Measurements from ENCODE around the gene MYL10.

Gene MYL10

DNA sequence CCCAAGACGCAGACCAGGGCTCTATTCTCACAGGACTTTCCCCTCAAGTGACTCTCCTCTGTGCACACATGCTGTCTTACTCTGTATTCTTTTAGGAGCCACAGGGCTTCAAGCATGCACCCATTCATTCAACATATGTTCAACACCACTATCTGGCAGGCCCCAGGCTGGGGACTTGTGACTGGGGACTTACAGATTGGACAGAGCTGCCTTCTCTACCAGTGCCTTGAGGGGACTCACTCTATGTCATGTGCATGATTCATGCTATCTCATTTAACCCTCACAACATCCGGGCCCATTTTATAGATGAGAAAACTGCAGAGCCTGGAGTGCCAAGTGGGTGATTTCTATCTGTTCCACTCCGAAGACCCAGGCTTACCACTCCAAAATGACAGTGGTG, 34.3 kb downstream of the MYL10 start:
- DNase-seq: no peak

- no peak for DNase-seq
Observed at GRCh38 chr7:101593556-101593955, 35.5 kb downstream of the MYL10 start.

DNA sequence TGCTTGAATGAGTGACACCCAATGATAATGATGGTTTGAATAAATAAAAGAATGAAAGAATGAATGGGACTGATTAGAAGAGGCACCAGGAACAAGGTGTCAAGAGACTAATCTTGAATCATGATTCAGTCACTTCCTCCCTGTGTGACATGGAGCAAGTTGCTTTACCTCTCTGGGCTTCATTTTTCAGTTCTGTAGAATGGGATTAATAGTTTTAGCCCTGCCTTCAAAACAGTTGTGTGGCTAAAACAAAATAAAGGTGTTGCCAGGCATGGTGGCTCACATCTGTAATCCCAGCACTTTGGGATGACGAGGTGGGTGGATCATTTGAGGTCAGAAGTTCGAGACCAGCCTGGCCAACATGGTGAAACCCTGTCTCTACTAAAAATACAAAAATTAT, 37.6 kb downstream of the MYL10 start:
- no peak for DNase-seq

- DNase-seq: no peak
Observed at GRCh38 chr7:101590663-101591435, 38.2 kb downstream of the MYL10 start.

DNA sequence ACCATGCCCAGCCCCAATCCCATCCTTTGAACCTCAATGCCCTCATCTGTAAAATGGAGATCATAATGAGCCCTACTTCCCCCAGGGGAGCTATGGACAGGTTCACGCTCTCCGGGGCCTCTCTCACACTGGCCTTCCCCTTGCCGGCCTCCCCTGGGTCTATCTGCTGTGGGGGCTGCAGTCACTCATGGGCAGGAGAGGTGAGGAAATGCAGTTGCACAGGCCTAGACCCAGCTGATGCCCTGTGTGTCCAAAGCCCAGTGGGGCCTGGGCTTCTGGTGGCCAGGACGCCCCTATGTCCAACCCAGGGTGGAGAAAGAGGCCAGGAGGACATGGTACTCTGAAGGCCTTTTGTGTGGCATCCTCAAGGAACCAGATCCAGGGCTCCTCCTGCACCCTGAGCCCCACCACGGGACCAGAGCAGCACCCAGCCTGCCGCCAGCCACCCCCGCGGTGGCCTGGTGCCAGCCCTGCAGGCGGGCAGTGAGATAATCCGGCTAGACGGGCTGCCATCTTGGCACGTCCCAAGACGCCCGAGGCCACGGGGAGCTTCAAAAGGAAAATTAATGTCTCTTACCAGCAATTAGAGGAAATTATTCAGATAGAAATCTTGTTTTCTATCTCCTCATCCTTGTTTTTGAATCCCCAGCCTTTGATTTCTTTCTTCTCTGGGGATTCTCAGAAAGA, 39.0 kb downstream of the MYL10 start:
- DNase-seq: no peak

- no peak for DNase-seq
Observed at GRCh38 chr7:101589052-101589451, 40.0 kb downstream of the MYL10 start.

GRCh38 chr7:101588131-101588935, 40.8 kb downstream of the MYL10 start:
- no peak for DNase-seq

DNA sequence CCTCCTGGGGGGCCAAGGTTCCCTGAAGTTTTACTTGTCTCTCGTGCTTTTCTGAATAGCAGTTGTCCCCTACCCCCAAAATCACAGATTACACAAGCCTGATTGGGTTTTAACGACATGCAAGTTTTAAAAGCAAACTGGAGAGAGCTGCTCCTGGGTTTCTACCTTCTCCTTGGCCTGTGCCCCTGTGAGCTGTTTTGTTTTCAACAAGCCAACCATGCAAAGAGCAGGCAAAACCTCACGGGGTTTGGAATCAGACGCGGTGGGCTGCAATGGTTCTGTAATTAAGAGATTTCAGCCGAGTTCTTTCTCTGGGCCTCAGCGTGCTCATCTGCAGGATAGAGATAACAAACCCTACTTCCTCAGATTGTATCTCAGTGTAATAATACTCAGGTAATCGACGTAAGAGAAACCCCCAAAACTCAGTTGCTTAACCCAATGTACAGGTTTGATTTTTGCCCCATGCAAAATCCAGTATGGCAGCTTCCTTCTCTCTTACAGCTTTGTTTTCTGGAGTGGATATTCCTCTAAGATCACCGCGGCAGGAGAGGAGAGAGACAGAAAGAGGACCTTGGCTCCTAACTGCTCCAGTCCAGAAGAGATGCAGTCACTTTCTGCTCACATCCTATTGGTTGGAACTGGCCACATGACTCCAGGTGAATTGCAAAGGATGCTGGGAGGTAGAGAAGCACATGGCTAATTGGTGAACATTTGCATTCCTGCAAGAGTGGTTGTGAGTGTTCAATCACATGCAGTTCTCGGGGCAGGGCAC, 42.0 kb downstream of the MYL10 start:
- DNase-seq: no peak

- DNase-seq: no peak
Observed at GRCh38 chr7:101586078-101586905, 42.8 kb downstream of the MYL10 start.

GRCh38 chr7:101582971-101583370, 46.1 kb downstream of the MYL10 start:
- DNase-seq: no peak

GRCh38 chr7:101581891-101582290, 47.2 kb downstream of the MYL10 start:
- DNase-seq: no peak

- DNase-seq: no peak
Observed at GRCh38 chr7:101580596-101580995, 48.5 kb downstream of the MYL10 start.

DNA sequence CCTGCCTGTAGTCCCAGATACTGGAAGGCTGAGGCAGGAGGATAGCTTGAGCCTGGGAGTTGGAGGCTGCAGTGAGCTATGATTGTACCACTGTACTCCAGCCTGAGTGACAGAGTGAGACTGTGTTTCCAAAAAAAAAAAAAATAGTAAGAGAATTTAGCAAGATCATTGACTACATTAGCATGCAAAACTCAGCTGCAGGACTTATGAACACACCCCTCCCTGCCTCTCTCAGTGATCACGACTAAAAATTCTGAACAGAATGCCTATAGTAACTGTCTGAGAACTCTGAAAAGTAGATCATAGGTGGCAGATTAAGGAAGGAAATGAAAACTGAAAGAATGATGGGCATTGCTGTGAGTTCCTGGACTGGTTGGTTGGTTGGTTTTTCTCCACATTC, 50.5 kb downstream of the MYL10 start:
- no peak for DNase-seq

DNA sequence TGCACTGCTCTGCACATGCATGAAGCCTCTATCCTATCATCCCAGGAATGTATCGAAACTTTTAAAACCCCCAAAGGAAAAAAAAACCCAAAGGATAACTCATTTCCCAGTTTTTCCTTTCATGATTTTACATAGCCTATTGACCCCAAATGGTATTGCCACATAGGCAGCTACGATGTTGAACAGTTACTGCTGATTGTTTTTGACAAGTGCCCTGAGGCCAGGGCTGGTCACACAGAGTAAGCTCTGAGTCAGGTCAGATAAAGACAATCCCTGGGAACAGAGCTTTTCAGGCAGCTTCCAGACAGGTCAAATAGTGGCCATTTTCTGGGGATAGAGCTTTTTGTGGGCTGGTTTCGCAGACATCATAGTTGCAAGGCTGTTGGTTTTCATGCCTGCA, 52.1 kb downstream of the MYL10 start:
- DNase-seq: no peak

GRCh38 chr7:101575721-101576120, 53.4 kb downstream of the MYL10 start:
- no peak for DNase-seq

DNA sequence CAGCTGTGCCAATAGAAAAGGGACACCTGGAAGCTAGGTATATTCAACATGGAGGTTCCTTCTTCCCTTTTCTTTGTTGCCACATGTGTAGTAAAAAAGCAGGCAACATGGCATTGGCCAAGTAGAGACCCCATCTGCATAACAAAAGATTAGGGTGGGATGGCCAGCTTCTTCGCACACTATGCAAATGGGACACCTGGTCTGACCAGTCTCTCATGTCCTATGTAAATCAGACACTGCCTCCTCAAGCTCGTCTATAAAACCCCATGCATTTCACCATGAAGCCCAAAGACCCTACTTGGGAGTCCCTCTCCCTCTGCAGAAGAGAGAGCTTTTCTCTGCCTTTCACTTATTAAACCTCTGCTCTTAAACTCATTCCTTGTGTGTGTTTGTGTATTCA, 53.9 kb downstream of the MYL10 start:
- no peak for DNase-seq

- no peak for DNase-seq
Observed at GRCh38 chr7:101572156-101572555, 56.9 kb downstream of the MYL10 start.

DNA sequence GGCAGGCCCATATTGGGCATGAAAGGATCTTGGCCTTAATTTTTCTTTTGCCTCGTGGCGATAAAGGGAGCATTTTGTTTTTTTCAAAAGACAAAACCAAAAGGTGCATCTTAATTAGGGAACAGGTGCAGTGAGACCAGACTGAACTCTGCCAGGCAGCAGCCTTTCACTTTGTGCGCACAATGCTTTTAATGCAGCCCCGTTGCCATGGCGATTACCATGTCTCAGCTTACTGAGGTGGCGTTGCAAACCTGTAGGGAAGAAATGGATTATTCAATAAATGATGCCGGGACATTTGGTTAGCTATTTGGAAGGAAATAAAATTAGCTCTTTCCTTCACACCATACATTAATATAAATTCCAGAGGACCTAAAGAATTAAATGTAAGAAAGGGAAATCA, 61.9 kb downstream of the MYL10 start:
- no peak for DNase-seq

DNA sequence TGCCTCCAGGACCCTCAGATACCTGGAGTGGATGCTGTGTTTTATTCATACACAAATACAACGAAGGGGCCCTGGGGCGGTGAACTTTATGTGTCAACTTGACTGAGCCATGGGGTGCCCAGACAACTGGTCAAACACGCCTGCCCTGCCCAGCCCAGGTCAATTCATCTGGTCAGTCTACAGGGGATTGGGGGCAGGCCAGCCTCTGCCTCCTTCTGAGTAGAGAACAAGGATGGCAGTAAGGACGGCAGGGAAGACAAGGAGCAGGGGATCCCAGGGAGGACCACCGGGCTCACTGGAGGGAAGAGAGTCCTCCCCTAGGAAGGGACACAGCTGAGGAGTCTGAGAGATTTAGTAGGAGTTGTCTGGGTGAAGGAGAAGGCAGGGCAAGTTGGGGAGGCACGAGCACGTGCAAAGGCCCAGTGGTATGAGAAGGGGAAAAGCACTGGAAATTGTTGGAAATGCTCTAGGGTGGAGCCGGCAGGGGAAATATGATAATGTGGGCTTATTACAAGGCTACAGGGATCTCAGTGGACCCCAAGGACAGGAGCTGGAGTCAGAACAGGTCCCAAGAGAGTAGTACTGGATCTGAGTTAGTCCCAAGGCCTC, 63.4 kb downstream of the MYL10 start:
- DNase-seq: no peak

DNA sequence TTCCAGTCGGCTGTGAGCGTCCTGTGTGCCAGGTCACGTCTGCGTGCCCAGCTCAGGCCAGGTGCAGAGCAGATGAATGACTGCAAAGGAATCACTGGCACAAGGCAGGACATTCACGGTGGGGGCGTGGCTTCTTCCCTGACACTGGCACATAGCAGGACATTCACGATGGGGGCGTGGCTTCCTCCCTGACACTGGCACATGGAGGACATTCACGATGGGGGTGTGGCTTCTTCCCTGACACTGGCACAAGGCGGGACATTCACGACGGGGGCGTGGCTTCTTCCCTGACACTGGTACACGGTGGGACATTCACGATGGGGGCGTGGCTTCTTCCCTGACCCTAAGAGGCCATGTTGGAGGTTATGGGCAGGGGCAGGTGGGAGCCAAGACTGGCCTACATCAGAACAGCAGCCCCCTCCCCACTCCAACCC, 64.3 kb downstream of the MYL10 start:
- DNase-seq: no peak

DNA sequence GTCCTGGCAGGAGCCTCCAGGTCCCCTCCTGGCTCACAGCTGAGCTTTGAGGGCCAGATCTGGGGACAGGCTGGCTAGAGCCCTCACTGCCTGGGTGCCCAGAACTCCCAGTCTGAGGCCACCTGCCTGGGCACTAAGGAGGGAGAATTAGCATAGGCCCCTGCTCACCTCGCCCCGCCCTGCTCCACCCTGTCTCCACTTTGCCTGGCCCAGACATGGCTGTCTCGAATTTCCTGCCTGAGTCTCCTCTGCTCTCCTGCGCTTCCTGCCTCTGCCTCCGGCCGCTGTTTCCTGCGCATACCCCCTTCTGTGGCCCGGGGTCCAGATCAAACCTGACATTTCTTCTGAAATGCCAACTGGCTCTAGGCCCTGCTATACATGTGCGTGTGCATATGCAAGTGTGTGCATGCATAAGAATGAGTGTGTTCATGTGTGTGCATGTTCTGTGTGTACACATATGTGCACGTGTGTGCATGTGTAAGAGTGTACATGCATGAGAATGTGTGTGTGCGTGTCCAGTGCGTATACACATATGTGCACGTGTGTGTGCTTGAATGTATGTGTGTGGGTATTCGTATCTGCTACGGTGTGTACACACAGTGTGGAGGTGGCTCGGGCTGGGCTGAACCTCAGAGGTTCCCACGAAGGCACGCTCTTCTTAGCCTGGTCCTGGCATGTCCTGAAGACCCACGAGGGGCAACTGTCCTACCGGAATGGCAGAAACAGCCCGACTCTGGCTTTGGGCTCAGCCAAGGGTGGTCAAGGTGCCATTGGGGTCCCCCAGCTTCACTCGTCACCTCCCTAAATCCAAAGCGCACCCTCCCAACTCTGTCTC, 64.9 kb downstream of the MYL10 start:
- DNase-seq: no peak

Measured in CD4-positive, alpha-beta T cell treated with Interferon gamma for 1 hour (primary cell).